GM21723 (cell line): ENCODE data around the gene LRP5.

Experiments
- ATAC-seq: cut with Tn5 transposase; IDR thresholded peaks from one replicate; pipeline ENCODE4 v1.9.1; 2021; ENCODE audit warnings: mild to moderate bottlenecking, moderate library complexity; ENCODE audit not compliant: unreplicated experiment

Gene LRP5

GRCh38 chr11:68369756-68370155 lies 57.4 kb downstream of the LRP5 start:
- no peak for ATAC-seq

GRCh38 chr11:68370211-68371111 lies 58.1 kb downstream of the LRP5 start:
- peak; percentile 82 for ATAC-seq

GRCh38 chr11:68371171-68372041 lies 59.0 kb downstream of the LRP5 start:
- no peak for ATAC-seq

- no peak for ATAC-seq
Measured at GRCh38 chr11:68372114-68372513, 59.7 kb downstream of the LRP5 start.

- no peak for ATAC-seq
Measured at GRCh38 chr11:68372625-68373024, 60.2 kb downstream of the LRP5 start.

- no peak for ATAC-seq
Measured at GRCh38 chr11:68373189-68373814, 60.9 kb downstream of the LRP5 start.

GRCh38 chr11:68373815-68374501 lies 61.6 kb downstream of the LRP5 start:
- no peak for ATAC-seq

GRCh38 chr11:68374531-68374930 lies 62.1 kb downstream of the LRP5 start:
- ATAC-seq, result no peak

- ATAC-seq, result no peak
Measured at GRCh38 chr11:68375337-68375736, 62.9 kb downstream of the LRP5 start.

GRCh38 chr11:68375766-68376165 lies 63.4 kb downstream of the LRP5 start:
- ATAC-seq, result no peak

- ATAC-seq, result no peak
Measured at GRCh38 chr11:68377389-68377795, 65.0 kb downstream of the LRP5 start.

- ATAC-seq, result no peak
Measured at GRCh38 chr11:68379206-68379605, 66.8 kb downstream of the LRP5 start.

GRCh38 chr11:68380786-68381622 lies 68.6 kb downstream of the LRP5 start:
- no peak for ATAC-seq

GRCh38 chr11:68381716-68382115 lies 69.3 kb downstream of the LRP5 start:
- no peak for ATAC-seq

GRCh38 chr11:68382358-68382998 lies 70.1 kb downstream of the LRP5 start:
- no peak for ATAC-seq

- ATAC-seq, result no peak
Measured at GRCh38 chr11:68383976-68384501, 71.6 kb downstream of the LRP5 start.

GRCh38 chr11:68384530-68385081 lies 72.2 kb downstream of the LRP5 start:
- no peak for ATAC-seq

GRCh38 chr11:68385128-68385527 lies 72.7 kb downstream of the LRP5 start:
- no peak for ATAC-seq
